Heart right ventricle (tissue), 16 donors: ENCODE data around the gene CNTN2. TPM values are rescaled to one million over a fixed set of nuclear protein-coding genes. Genes with fewer than 3 reads are reported as not detected.
A peak's percentile ranks its signal among the peaks of the same experiment; 100 is the strongest.

Experiments used
- ATAC-seq, 8 donors: fragments of 200-7000 bp; cut with Tn5 transposase; one replicate each; pipeline ENCODE4 v1.9.1; 2020; ENCODE audit warnings: mild to moderate bottlenecking in 8 of 8, moderate library complexity in 8 of 8, moderate number of reproducible peaks in 1 of 8
- DNase-seq, 2 donors: peaks; one replicate each; pipeline ENCODE4 v3.0.0-alpha.2; 2020
- H3K27ac ChIP-seq, 10 donors: fragments of 200-600 bp; sonication (generic) in 2 of 10; one replicate each; pipeline versions ENCODE4 v1.5.0 to v1.8.0; 2020 to 2022; ENCODE audit warnings: mild to moderate bottlenecking in 3 of 10
- H3K27me3 ChIP-seq, 7 donors: fragments of 200-600 bp; one replicate each; pipeline ENCODE4 v1.8.0; 2021 to 2022; ENCODE audit warnings: mild to moderate bottlenecking in 2 of 7
- H3K36me3 ChIP-seq, 9 donors: fragments of 200-600 bp; sonication (generic) in 1 of 9; one replicate each; pipeline versions ENCODE4 v1.5.0 to v1.8.0; 2020 to 2022; ENCODE audit warnings: mild to moderate bottlenecking in 2 of 9
- H3K4me1 ChIP-seq, 9 donors: fragments of 200-600 bp; sonication (generic) in 1 of 9; one replicate each; pipeline versions ENCODE4 v1.5.0 to v1.8.0; 2020 to 2022; ENCODE audit warnings: mild to moderate bottlenecking in 4 of 9
- H3K4me3 ChIP-seq, 10 donors: fragments of 200-600 bp; sonication (generic) in 2 of 10; one replicate each; pipeline versions ENCODE4 v1.5.0 to v1.8.0; 2020 to 2022; ENCODE audit warnings: mild to moderate bottlenecking in 7 of 10, moderate library complexity in 2 of 10
- H3K9me3 ChIP-seq, 11 donors: fragments of 200-600 bp in 10 of 11; sonication (generic) in 2 of 11; one replicate each; pipeline versions ENCODE4 v1.5.0 to v1.8.0; 2013 to 2022; ENCODE audit warnings: mild to moderate bottlenecking in 2 of 11, control low read depth in 1 of 11, moderate library complexity in 1 of 11
- CTCF ChIP-seq, 9 donors: fragments of 200-600 bp; sonication (generic) in 2 of 9; IDR thresholded peaks; one replicate each; pipeline versions ENCODE4 v1.5.0 to v1.8.0; 2021 to 2022; ENCODE audit warnings: antibody characterized with exemption in 9 of 9, mild to moderate bottlenecking in 5 of 9, moderate library complexity in 1 of 9
- WGBS, 2 donors: extraction: QIAGEN DNeasy Blood & Tissue Kit; methylation state at CpG; one replicate each; pipeline ENCODE4 v1.1.7; 2013; ENCODE audit warnings: inconsistent platforms in 1 of 2; 5-methylcytosine and 5-hydroxymethylcytosine counted together
- intact Hi-C, 10 donors: fragments of 100-400 bp; cut with DNase I; formaldehyde crosslinking; loops; one replicate each; pipeline versions ENCODE4 v1.11.1 to v1.14.2; 2022
- long read RNA-seq, 3 donors: library from polyadenylated mRNA; unstranded; transcript quantifications; one replicate each; pipeline ENCODE4 v2.0.0, GENCODE V29; 2020 to 2021
- polyA plus RNA-seq, 2 donors: library from polyadenylated mRNA; stranded (reverse); fragments of 200-250 nt; gene quantifications; one replicate each; pipeline ENCODE4 v1.2.3, GENCODE V29; 2013
- total RNA-seq, 10 donors: library from RNA; stranded (reverse); fragmentation: NEBNext Ultra II Directional in 3 of 10; extraction: Animal tissue kit (Norgen Biotek cat#: 25700) in 3 of 10; gene quantifications; one replicate each; pipeline versions ENCODE4 v1.2.1 to v1.2.4, GENCODE V29; 2021 to 2023
- donor health status: Arrhythmogenic right ventricular cardiomyopathy.
- donor health status: ischemic (EF 13 %, LVEDD 7.1; RV severe dilation, severe dysfunction).
- donor health status: healthy with polysubstance abuse.
- donor health status: DM: no; HTN: yes; CAD: no.
- donor health status: DM: no; HTN: no; CAD: no.
- donor health status: ischemic (EF 25% LVEDD 6.9; RV normal size, moderate dysfunction).
- donor health status: ischemic (EF 25% LVEDD 5.7; RV mildly dilated, moderate dysfunction).
- donor health status: healthy.
- donor health status: DM: yes; HTN: yes; CAD: no.
- donor health status: Ischemic cardiomyopathy.
- donor health status: ischemic (EF 35%, LVEDD 5.7; RV mildly dilated, moderate dysfunction).
- donor health status: nonischemic (EF 11% LVEDD 7.7; RV severe dilation, severe dysfunction).
- donor health status: DM: yes; HTN: yes; CAD: no.
- donor health status: PGD.
- donor health status: ischemic (EF 29% LVEDD 5.4; RV normal size, mild dysfunction).
- donor health status: nonischemic (EF 23%, LVEDD 6.1; RV moderate dilation, normal function).

The CNTN2 gene
- total RNA-seq (under 1 TPM in 7 of 10 donors, not detected in 3; 0.04 to 0.72 (median 0.25) TPM), polyA plus RNA-seq (under 1 TPM; 0.13 to 0.73 TPM)
- long read RNA-seq, donor 1, result 0 reads
- long read RNA-seq, donor 2, result 0 reads
- long read RNA-seq, donor 3, partial matches to known transcripts, result 1 of 1 reads
- long read RNA-seq, donor 3, other reads (novel, unspliced or antisense), result 0 of 1 reads

- Histone ChIP-seq H3K36me3 (no peaks in the 10 kb centered on the region), H3K9me3 (no peaks in the 10 kb centered on the region), H3K27ac (no peak within 1 kb of the TSS), H3K4me1 (peaks cover 0 to 10% (median 0%) of the 10 kb centered on the region in 9 donors), H3K4me3 (peak within 1 kb of the TSS in 1 of 10 donors; percentile 8), H3K27me3 (peaks cover 14 to 74% (median 69%) of the 10 kb centered on the region in 7 donors)
- no peak for TF ChIP-seq CTCF (IDR thresholded peaks at IDR 0.05)
- ATAC-seq (peak in 1 of 8 donors; percentile 28), DNase-seq (no peak)
- 9% methylated on average over 46 to 53 of the region's 53 CpGs for WGBS, 2 donors
- intact Hi-C loops, result no loop called here
Measured at GRCh38 chr1:205042911-205043806, at the start of gene CNTN2. Gene CNTN2 (plus strand): TSS chr1:205043212. CDS start chr1:205053186, 9,974 bp downstream.

GRCh38 chr1:204994086-204994862 is 48.7 kb upstream of the CNTN2 start:
- H3K9me3 ChIP-seq, result no peaks in the 10 kb centered on the region
- H3K4me1 ChIP-seq, result peaks cover 0 to 30% (median 9%) of the 10 kb centered on the region in 9 donors
- H3K27me3 ChIP-seq, result peaks cover 0 to 7% (median 5%) of the 10 kb centered on the region in 7 donors
- no peak for TF ChIP-seq CTCF (IDR thresholded peaks at IDR 0.05)
- intact Hi-C loops, result loop anchor here in 3 of 10 donors (5.0 to 10.0 kb wide), 3 partner anchors 68 to 263 kb away; no protein-coding TSS in a partner anchor
- H3K4me3 ChIP-seq, result no peak overlapping the region
- peak overlapping the region in 5 of 10 donors; percentile 10 to 40 (median 28) for H3K27ac ChIP-seq
- ATAC-seq (no peak), DNase-seq (no peak)
- WGBS, 2 donors, result 90 to 93% methylated on average over 10 of the region's 10 CpGs
- H3K36me3 ChIP-seq, result peaks cover 0 to 5% (median 0%) of the 10 kb centered on the region in 9 donors

- WGBS, 2 donors, result 93 to 94% methylated on average over 22 of the region's 22 CpGs
- Histone ChIP-seq H3K36me3 (no peaks in the 10 kb centered on the region), H3K27ac (peak overlapping the region in 2 of 10 donors; percentile 64), H3K27me3 (peaks cover 0 to 6% (median 0%) of the 10 kb centered on the region in 7 donors), H3K9me3 (no peaks in the 10 kb centered on the region), H3K4me1 (peaks cover 0 to 28% (median 9%) of the 10 kb centered on the region in 9 donors), H3K4me3 (no peak overlapping the region)
- ATAC-seq (no peak), DNase-seq (no peak)
- intact Hi-C loops, result loop anchor here in 2 of 10 donors (10.0 kb wide), 1 partner anchor 148 kb away; no protein-coding TSS in a partner anchor
- TF ChIP-seq CTCF (IDR thresholded peaks at IDR 0.05), result no peak
Measured at GRCh38 chr1:204996981-204997380, 46.0 kb upstream of the CNTN2 start.
